HG03571 (cell line): ENCODE measurements around the gene RBMS3.

Source experiments
- ATAC-seq: cut with Tn5 transposase; IDR thresholded peaks from one replicate; pipeline ENCODE4 v1.9.1; 2021; ENCODE audit not compliant: unreplicated experiment

RBMS3 gene

DNA sequence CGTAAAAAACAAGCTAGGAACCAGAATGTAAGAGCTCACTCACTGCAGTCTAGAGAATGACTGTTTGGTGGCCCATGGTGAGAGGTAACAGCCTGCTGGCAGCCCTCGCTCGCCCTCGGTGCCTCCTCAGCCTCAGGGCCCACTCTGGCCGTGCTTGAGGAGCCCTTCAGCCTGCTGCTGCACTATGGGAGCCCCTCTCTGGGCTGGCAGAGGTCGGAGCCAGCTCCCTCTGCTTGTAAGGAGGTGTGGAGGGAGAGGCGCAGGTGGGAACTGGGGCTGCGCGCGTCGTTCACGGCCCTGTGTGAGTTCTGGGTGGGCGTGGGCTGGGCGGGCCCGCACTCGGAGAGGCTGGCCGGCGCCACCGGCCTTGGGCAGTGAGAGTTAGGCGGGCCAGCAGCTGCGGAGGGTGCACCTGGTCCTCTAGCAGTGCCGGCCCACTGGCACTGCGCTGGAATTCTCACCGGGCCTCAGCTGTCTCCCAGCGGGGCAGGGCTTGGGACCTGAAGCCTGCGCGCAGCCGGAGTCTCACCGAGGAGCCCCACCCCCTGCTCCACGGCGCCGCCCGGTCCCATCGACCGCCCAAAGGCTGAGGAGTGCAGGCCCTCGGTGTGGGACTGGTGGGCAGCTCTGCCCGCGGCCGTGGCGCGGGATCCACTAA, 420.6 kb downstream of the RBMS3 start:
- no peak for ATAC-seq

DNA sequence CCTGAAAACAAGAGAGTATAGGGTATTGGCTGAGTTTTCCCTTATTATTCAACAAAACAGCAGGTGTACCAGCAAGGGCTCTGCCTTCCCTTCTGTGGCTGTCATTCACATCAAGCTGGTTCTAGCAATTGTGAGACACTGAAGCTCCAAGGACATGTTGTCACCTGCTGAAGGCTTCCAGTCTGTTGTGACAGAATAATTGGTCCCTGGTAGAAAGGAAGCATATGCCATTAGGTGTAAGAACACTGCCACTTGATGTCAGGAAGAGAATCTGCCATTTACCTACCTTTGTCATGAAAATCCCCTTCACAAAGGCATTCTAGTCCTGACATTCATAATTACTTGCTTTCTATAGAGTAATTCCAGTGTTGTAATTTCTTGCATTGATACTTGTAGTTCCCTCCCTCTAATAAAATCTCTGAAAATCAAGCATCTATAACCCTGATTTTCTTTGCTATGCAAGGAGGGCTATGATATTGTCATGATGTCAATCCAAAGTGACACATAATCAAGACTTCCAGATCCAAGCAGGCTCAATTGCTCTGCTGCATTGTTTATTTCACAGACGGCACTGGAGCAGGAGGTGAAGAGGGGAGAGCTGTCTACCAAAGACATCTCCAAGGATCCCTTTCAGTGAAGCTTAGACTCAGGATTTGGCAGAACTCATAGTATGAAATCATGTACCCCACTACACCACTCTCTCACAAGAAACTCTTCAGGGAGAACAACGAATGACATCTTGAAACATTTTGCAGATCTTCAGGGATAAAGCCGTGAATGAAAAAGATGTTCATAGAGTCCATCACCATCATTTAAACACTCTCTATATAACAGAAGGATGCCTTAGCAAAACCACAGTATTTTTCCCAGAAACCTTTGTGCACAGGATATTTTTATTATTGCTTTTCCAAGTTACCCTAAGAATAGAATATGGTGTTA, 425.3 kb downstream of the RBMS3 start:
- ATAC-seq, result no peak

DNA sequence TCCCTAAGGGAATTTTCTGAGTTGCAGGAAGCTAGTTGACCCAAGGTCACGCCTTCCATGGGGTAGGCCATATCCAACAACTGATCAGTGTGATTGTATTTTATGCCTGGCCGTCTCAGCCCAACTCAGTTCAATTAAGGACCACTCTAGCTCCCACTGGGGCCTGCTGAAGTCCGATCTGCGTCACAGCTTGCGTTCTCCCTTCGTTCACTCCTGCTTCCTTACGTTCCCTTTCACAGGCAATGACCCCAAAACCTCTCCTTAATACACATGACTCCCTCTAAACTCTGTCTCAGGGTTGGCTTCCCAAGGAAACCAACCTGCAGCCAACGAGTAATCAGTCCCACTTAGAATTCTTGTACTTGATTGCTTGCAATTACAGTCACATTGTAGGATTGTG, 428.0 kb downstream of the RBMS3 start:
- no peak for ATAC-seq

DNA sequence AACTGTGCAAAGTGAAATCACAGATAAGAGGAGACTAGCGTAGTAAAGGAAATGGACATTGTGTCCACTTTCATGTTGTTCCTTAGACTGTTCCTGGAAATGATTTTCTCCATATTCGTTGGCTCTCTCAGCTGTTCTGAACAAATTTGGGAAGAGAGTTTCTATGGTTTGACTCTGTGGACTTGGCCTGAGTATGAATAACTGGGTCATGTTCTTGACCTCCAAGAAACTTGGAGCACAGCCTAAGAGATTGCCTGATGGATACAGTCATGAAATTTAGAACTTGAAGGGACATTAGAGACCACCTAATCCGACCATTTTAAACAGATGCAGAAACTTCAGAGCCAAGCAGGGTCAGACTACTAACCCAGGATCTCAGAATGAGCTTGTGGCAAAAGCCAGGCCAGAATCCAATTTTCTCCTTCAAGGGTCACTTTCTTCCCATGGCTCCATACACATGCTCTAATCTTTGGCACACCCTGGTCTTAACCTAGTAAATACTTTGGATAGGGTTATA, 430.4 kb downstream of the RBMS3 start:
- no peak for ATAC-seq

DNA sequence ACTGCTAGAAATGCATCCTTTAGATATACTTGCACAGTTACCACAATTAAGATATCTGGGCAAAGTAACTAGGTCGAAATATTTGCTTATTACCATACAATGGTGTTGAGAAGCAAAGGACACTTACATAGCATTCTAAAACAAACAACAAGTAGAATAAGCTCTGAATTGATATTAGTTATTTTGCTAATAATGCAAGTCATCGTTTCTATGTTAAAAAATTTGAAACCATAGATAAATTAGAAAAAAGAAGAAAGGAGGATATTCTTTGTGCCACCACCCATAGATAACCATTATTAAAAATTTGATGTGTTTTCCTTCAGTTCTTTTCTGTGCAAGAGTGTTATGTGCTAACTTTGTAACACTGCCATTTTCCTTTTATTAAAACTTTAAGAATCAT, 435.3 kb downstream of the RBMS3 start:
- ATAC-seq, result no peak

DNA sequence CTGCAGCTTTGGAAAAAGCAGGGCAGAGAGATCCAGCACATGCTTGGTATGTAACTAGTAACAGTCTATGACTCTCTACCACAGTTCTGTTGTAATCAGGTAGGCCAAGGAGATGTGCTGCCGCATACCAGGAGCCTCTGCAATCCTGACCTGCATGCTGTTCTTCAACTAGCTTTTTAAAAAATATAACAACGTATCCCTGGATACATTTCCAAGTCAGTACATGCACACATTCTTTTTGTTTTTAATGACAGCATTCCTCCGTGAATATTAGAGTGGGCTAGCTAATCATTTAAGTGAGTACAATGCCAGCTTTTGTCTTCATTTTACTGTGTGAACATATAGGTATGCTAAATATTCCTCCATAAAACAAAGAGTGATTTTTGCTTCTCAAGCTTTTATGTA, 437.8 kb downstream of the RBMS3 start:
- ATAC-seq, result no peak

DNA sequence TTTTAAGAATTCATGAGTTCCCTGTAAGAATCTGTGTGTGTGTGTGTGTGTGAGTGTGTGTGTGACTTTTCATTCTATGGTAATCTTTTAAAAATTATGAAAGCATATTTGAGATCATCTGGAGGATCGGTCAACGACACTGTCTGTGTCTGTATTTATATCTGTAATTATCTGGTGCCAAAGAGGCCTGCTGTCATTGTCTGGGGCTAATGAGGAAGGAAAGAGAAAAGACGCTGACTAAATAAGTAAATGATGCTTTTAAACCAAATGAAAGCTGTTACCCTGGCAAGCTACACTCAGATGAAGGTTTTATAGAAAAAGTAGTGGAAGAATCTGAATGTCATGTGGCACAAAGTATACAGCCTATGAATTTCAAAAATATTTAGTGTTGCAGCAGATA, 439.8 kb downstream of the RBMS3 start:
- ATAC-seq, result no peak

DNA sequence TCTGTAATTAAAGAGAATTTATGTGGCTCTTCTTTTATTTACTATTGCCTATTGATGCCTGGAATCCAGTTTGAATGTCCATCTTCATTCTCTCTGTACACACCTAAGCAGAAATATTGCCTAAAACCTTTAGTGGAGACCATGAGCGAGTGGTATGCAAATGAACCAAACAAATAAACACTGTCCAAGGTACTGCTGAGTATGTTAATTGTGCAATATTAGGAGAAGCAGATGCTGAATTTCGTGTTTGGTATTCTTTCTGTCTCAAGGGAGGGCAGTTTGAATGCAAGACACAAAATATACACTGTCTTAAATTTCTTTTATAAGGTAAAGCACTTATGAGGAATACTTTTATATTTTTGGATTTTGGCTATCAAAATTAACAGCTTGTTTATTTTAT, 440.9 kb downstream of the RBMS3 start:
- no peak for ATAC-seq

DNA sequence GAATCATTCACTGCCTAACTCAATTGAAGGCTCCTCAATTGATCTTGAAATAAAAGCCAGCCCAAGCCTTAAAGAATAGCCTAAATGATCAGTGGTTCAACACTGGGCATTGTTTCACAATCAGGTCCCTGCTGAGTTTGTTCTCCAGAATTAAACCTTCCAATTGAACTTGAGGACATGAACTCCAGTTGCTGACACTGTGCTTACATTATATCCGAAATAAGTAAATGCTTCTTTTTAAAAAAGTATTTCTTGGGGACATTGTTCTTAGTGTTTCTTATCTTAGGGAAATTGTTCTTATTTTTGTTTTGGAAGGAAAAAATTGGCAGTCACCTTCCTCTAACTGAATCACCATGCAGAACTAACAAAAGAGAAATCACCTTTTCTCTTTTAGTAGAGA, 450.2 kb downstream of the RBMS3 start:
- no peak for ATAC-seq

DNA sequence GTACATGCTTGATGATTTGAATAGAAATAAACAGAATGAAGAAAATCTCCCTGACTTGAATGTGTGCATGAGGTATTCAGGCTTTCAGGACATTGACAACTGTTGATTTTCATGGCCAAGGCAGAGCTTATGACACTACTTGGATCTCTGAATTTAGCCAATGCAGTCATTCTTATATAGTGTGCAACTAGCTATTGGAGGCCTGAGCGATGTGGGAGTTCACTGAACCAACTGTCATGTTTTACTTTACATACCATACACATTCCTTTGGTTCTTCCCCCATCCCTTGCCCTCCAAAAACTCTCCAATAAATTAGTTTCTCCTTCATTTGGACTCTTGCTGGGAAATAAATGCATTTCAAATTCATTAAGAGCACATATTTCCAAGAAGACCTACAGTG, 460.4 kb downstream of the RBMS3 start:
- ATAC-seq, result no peak

DNA sequence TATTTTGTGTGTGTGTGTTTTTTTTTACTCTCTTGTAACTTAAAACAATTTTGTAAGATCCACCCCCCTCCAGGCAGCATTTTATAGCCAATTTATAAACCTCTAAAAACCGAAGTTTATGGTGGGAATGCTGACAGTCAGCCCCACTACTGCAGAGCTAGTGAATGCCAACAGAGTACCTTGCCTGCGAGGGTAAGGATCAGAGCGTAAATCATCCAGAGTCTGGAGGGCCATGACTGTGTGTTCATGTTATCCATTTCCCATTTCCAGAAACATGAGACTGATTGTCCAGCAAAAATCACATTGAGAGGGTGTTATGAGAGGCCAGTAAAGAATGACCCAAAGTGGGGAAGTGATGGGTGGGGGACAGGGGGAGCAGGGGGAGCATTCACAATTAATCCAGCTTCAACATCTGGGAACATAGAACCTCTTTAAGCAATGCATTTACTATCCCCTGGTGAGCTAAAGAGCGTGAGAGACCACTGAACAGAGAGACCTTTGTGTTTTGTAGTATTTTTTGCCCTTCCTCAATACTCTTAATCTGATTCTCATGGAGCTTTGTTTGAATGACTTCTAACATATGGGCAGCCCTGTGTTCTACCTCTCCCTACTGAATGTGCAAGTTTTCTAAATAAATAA, 464.5 kb downstream of the RBMS3 start:
- no peak for ATAC-seq

DNA sequence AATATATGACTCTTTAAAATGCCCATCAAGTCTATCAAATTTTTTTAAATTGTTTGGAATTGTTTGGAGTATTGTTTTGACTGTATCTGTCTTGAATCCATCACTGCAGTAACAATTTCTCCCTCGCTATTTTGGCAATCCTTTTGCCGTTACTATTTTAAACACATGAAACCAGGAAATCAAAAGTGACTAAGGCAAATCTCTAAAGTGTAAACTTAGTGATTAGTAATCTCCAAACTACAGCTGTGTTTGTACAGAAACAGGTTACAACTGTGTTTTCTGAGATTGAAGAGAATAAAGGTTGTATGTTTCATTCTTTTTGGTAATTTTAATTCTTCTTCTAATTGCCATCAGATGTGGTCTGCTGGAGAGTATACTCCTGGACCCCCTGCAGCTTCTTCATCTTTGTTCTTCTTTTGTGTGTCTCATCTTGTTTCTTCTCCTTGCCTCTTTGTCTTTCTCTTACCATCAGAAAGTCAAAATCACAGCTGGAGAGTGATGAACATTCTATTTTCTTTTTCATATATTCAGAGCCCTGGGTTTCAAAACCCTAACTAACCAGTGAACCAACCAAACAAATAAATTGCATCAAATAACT, 465.4 kb downstream of the RBMS3 start:
- ATAC-seq, result no peak

DNA sequence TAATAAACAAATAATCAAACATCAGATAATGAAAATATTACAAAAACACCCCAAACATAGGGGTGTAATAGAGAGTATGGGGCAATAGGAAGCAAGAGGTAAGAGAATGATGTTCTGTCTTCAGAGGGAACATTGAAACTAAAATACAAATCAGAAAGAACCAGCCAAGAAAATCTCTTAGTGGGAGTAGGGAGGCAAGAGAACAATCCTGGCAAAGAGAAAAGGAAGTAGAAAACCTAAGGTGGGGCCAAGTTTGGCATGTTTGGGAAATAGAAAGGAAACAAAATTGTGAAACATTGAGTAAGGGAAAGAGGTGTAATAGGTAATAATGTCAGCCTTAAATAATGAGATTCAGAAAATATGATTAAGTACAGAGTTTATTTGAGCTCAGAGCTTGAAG, 467.1 kb downstream of the RBMS3 start:
- ATAC-seq, result no peak

DNA sequence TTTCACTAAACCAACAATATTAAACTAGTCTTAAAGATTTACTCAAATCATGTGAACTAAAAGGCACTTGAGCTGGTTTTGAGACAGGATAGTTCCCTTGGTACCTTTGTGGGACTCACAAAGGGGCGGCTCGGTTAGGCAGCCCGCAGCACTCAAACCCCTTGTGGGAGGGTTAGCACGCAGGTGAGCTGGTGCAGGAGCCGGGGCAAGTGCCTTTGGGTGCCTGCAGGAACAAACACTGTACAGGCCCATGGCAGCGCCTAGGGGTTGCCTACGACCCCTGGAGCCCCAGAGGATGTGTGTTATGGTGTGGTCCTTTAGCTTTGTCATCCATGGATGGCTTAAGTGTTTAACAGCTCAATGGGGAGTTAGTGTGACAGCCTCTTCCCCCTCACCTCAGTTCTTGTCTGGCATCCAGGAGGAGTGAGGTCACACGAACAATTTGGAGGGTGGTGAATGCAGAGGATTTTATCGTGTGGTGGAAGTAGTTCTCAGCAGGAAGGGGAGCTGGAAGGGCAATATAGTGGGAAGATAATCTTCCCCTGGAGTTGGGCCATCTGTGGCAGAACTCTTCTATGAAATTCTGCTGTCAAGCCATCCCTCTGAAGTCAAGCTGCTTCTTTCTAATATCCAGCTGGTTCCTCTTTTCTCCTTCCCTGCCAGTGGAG, 470.9 kb downstream of the RBMS3 start:
- no peak for ATAC-seq

DNA sequence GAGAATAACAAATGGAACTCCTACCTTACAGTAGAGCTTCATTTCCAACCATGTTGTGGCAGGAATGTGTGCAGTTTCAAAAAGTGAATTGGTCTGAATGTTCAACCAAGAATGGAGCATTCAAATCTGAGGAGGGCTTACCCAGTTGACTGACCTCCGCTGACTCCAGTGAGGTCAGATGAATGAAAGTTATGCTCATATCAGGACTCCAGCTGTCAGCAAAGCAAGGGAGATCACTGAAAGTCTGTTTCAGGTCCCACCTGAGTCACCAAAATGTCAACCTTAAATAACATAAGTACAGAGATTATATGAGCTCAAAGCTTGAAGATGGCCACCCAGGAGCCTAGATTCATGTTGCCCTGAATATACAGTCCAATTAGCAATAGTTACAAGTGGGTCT, 473.5 kb downstream of the RBMS3 start:
- no peak for ATAC-seq

DNA sequence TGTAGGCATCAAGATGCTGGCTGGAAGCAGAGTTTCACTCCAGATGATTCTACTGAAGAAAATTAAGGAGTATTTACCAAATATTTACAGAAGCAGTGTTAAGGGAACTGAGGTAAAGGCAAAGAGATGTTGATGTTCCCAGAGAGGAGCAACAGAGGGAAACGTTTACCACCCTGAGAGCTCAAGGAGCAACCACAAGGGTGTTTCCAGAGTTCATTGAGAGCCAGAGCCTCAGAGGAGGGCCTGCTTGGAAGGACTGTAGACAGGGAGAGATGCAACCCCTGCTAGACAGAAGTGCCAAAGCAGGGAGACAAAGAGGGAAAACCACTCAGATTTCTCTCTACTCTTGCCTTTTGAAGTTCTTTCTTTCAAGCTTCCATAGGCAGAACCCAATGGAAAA, 474.5 kb downstream of the RBMS3 start:
- ATAC-seq, result no peak

DNA sequence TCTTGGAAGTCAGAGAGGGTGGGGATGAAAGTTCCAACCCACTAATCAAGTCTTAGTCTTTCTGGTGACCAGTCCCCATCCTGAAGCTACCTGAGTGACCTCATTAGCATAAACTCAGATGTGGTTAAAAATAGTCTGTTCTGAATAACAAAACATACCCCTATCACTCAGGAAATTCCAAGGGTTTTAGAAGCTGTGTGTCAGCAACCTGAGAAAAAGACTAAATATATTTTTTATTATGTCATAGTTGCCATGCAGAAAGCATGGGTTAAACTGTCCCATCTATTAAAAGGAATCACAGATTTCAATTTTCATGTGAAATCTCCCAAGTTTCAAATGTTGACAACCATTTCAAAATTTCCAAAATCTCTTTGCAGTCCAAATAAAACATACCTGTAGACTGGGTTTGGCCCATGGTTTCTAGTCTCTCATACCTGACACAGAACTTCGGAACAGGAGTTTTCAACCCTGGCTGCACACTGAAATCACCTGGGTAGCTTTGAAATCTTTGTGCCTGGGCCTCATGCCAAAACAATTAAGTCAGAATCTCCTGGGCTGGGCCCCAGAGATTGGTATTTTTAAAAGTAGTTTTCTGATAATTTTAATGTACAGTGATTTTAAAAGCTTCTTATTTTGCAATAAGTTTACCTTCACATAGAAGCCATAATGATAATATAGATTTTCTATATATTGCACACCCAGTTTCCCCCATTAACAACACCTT, 476.3 kb downstream of the RBMS3 start:
- no peak for ATAC-seq

DNA sequence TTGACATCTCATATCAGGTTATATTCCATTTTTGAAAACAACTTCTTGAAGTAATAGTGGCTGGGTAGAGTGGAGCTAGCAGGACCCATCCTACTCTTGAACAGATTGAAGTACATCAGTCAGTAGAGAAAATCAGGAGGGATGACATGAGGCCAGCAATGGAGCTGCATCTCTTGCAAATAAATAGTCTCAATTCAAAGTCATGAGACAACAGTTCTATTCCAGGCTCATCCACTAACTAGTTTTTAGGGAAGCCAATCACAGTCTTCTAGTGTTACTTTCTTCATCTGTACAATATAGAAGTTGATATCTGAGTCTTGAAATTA, 477.2 kb downstream of the RBMS3 start:
- no peak for ATAC-seq

DNA sequence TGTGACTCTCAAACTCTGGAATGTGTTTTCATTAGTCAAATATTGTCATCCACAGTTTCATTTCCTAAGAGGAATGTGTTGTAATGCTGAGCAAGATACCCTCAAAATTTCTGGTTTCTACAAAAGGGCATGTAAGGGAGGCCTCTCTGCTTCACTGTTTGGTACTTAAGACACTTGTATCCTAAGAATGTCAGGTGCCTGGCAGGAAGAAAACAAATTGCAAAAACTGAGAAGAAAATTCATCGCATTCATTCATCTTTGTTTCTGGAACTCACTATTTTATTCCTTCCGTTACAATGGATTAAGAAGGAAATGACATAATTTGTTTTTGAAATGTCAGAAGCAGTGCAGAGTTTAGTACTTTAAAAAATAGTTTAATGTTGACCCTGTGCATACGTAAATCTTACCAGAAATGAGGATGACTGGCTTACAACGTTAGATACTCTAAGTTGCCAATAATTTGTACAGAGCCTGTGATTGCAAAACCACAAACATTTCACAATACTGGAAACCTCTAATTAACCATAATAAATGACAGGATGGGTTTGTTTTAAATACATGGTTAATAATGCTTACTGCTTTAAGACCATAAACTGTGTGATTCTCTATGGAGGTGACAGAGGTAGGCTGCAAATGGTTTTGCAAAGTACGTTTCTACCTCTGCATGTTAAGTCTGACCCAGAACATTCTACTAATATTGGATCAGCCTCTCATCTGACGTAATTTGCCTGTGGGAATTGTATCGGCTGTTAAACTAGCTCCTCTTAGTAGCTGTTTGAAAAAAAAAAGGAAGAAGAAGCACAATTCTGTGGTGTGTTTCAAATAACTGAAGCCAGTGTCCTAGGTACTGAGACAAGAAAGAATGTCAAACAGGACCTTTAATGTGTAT, 477.8 kb downstream of the RBMS3 start:
- ATAC-seq, result no peak
